GM18511 (cell line): ENCODE results near the gene GPLD1.
A peak's percentile ranks its signal among the peaks of the same experiment; 100 is the strongest.
"Not testable (repeated sequence)": the region's sequence is repeated elsewhere in the genome, so short reads cannot be mapped to it uniquely, and the experiment has no call there.

Experiments
- ATAC-seq: cut with Tn5 transposase; IDR thresholded peaks from one replicate; pipeline ENCODE4 v1.9.1; 2021; ENCODE audit warnings: mild to moderate bottlenecking, moderate library complexity; ENCODE audit not compliant: unreplicated experiment

The GPLD1 gene

GRCh38 chr6:24415753-24416152 lies 73.6 kb downstream of the GPLD1 start:
- ATAC-seq = peak; percentile 88

DNA sequence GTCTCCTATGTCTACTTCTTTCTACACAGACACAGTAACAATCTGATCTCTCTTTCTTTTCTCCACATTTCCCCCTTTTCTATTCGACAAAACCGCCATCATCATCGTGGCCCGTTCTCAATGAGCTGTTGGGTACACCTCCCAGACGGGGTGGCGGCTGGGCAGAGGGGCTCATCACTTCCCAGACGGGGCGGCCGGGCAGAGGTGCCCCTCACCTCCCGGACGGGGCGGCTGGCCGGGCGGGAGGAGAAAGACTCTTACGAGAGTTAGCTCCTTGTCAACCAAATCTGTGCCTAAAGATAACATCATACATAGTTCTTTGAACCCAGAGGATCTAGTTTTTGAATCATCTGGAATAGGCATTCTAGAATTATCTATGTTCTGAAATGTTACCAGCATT lies 74.8 kb downstream of the GPLD1 start:
- ATAC-seq = not testable (repeated sequence)

DNA sequence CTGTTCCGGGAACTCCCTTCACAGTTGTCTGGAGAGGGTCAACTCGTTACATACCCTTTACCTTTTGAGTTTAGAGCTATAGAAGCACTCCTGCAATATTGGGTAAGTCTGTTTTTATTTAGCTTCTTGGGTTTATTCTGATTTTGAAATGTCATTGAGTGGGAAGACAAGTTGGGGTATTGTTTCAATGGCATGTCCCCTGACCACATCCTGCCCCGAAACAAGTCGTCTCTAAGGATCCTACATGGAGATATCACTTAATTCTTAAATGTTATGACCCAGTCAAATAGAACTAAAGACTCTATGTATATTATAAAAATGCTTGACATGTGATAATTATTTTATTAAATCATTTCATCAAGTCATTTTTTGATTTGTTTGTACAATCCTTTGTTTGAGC lies 77.1 kb downstream of the GPLD1 start:
- no peak for ATAC-seq

GRCh38 chr6:24410622-24411021 lies 78.8 kb downstream of the GPLD1 start:
- ATAC-seq = no peak

DNA sequence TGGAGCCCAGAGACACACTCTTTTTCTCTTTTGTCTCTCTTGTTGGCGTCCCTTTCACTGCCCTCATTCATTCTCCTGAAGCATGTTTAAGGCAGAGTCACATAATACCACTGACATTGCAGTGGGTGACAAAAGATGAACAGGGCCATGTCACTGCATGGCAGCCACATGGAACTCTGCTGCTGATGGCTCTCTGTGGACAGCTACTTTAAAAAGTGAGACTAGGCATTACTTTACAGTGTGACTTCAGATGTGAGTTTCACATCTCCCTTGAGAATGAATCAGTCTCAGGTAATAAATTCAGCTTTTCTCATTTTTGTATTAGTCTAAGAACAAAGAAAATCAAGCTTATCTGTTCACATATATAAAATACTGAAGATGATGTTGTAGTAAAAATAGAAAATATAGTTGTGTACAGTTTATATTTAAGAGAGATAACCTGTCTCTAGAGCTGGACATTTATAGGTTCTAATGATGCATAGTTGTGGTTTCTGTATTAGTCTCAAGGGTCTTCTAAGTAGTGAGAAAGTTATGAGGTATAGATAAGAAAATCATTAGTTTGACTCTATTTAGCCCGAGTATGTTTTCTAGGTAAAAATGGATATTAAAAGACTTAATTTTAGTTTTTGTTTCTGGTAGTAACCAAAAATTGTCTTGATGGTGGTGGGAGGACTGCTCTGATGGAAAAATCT lies 80.5 kb downstream of the GPLD1 start:
- peak; percentile 96 for ATAC-seq

- ATAC-seq = no peak
These were observed 84.1 kb downstream of the GPLD1 start for GRCh38 chr6:24405262-24405661.

GRCh38 chr6:24403501-24403824 lies 85.9 kb downstream of the GPLD1 start:
- no peak for ATAC-seq

DNA sequence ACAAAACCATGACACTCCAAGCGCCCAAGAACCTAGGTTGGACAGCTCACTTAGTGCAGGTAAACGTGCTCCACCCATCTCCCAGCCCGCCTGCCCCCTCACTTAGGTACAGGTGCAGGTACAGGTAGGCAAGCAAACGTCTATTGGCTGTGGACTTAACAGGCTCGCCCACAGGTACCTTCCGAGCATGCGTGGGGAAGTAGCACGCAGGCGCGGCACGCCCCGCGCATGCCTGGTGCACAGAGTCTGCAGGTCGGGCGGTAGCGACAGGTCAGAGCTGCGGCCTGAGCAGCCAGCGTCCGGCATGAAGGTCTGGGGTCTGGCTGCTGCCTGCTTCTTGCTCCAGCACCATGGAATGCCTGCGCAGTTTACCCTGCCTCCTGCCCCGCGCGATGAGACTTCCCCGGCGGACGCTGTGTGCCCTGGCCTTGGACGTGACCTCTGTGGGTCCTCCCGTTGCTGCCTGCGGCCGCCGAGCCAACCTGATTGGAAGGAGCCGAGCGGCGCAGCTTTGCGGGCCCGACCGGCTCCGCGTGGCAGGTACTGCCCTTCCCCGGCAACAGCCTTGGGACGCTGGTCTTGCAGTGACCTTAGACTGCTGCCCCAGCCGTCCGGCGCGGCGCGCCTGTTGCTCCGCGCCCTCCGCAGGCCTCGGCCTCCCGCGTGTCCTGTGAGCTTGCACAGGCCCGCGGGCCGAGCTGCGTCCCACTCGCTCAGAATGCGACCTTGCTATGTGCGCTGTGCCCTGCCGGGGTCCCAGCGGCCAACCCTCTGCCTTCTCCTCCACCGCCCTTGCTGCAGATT lies 86.5 kb downstream of the GPLD1 start, which contains the start of gene MRS2:
Gene MRS2 (plus strand): TSS at position 240 of the 804 bp plus-strand sequence. CDS start 111 bp downstream, at position 351.
- peak; percentile 98 for ATAC-seq

- no peak for ATAC-seq
These were observed 87.9 kb downstream of the GPLD1 start for GRCh38 chr6:24401458-24401857.

- not testable (repeated sequence) for ATAC-seq
These were observed 89.0 kb downstream of the GPLD1 start for GRCh38 chr6:24400045-24401039.

DNA sequence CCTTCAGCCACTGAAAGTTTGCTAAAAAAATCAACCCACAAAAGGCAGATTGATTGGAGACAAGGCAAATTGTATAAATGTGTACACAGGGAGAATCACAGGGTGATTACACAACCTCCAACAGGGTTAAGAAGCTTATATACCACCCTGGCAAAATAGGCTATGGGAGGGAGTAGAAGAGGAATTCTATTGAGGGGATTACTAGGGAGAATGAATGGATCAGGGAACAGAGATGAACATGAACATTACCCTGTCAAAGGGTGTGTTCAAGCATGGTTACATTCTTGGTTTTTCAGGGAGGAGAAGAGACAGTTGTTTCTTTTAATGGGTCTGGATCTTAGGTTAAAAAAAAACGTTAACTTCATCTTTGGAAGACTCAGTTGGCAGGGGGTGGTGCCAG lies 91.7 kb downstream of the GPLD1 start:
- ATAC-seq = no peak

DNA sequence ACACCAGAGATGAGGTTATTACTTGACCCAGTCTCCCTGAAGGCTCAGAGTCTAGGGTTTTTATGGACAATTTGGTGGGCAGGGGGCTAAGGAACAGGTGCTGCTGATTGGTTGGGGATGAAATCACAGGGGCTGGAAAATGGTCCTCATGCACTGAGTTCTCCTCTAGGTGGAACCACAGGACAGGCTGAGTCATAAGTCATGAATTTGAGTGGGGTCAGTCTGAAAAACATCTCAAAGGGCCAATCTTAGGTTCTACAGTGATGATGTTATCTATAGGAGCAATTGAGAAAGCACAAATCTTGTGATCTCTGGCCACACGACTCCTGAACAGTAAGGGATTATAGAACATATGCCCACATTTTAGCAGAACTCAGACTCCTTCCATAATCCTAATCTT lies 92.6 kb downstream of the GPLD1 start:
- ATAC-seq = no peak

- no peak for ATAC-seq
These were observed 94.5 kb downstream of the GPLD1 start for GRCh38 chr6:24394780-24395437.

DNA sequence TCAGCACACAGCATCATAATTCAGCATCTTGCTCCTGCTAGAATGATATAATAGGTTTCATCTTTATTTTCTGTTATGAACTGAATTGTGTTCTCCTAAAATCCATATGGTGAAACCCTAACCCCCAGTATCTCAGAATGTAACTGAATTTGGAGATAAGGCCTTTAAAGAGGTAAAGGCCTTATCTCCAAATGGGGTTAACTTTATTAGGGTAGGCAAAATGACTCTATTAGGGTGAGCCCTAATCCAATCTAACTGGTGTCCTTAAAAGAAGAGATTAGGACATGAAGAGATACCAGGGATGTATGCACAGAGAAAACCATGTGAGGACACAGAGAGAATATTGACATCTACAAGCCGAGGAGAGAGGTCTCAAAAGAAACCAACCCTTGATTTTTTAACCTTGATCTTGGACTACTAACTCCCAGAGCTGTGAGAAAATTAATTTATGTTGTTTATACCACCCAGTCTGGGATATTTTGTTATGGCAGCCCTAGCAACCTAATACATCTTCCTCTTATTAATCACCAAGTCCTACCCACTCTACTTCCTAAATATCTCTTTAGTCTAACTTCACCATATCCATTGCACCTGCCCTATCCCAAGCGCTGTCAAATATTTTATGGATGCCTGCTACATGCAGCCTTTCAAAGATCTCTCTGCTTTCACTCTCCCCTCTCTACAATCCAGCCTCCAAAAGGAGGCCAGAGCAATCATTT lies 95.2 kb downstream of the GPLD1 start:
- no peak for ATAC-seq

DNA sequence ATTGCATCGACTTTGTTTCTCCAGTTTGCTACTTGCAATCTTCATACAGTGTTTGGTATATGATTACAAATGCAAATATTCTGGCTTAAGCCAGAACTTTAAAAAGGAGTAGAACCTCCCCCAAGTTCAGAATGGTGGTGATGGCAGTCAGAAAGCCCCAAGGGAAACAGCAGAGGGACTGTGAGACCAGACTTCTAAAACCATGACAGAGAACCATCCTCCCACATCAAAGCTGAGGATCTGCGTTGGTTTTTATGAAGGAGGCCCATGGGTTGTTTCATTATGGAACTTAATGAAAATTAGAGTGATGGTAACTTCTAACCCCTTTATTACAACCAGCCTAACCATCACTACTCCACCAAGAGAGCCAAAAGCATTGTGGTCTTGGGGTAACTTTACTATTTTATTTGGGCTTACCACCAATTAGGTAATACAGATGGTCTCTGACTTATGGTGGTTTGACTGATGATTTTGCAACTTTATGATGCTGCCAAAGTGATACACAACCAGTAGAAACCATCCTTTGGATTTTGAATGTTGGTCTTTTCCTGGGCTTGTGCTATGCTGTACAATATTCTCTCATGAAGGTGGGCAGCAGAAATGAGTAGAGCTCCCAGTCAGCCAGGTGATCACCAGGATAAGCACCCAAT lies 97.5 kb downstream of the GPLD1 start:
- peak; percentile 55 for ATAC-seq

GRCh38 chr6:24391208-24391607 lies 98.2 kb downstream of the GPLD1 start:
- no peak for ATAC-seq

GRCh38 chr6:24387818-24388217 lies 101.6 kb downstream of the GPLD1 start:
- ATAC-seq = no peak

- no peak for ATAC-seq
These were observed 103.7 kb downstream of the GPLD1 start for GRCh38 chr6:24385536-24386269.
